HepG2 (cell line): ENCODE results near the gene RPS28. TPM values are rescaled to one million over a fixed set of nuclear protein-coding genes. Genes with fewer than 3 reads are reported as not detected.
A peak's percentile ranks its signal among the peaks of the same experiment; 100 is the strongest.

Source experiments
- BRCA1 ChIP-seq: sonication (generic); formaldehyde crosslinking; IDR thresholded peaks from 2 replicates; pipeline ENCODE4 v1.4.0; 2020; ENCODE audit warnings: missing genetic modification reagents
- GZF1 ChIP-seq: sonication (generic); formaldehyde crosslinking; IDR thresholded peaks from 2 replicates; pipeline ENCODE4 v1.5.1; 2020; ENCODE audit warnings: mild to moderate bottlenecking, missing genetic modification reagents
- MTA1 ChIP-seq: sonication (generic); formaldehyde crosslinking; IDR thresholded peaks from 2 replicates; pipeline ENCODE4 v1.4.0; 2020; ENCODE audit warnings: missing genetic modification reagents, mild to moderate bottlenecking, borderline replicate concordance
- MXI1 ChIP-seq: IDR thresholded peaks from 3 replicates; pipeline ENCODE4 v1.6.1; 2012; ENCODE audit warnings: low read depth, low read length, inconsistent platforms, borderline replicate concordance
- NFKBIZ ChIP-seq: IDR thresholded peaks from 2 replicates; pipeline ENCODE4 v1.6.1; 2018; ENCODE audit warnings: missing genetic modification reagents, missing compliant biosample characterization
- SOX6 ChIP-seq, 2 experiments: fragments of 450-650 bp in 1 of 2; sonication (generic) in 1 of 2; formaldehyde crosslinking in 1 of 2; IDR thresholded peaks; 2 replicates each; pipeline versions ENCODE4 v1.4.0 to v1.6.1; 2017 to 2020; ENCODE audit warnings: antibody characterized with exemption in 1 of 2, mild to moderate bottlenecking in 1 of 2, missing genetic modification reagents in 1 of 2
- TGIF2 ChIP-seq: IDR thresholded peaks from 2 replicates; pipeline ENCODE4 v1.6.1; 2016; ENCODE audit warnings: control low read depth, missing compliant biosample characterization
- ZNF101 ChIP-seq: sonication (generic); formaldehyde crosslinking; IDR thresholded peaks from 2 replicates; pipeline ENCODE4 v1.4.0; 2020; ENCODE audit warnings: mild to moderate bottlenecking, low read depth, missing genetic modification reagents, borderline replicate concordance
- ZNF251 ChIP-seq: sonication (generic); formaldehyde crosslinking; IDR thresholded peaks from 2 replicates; pipeline ENCODE4 v1.9.0; 2021; ENCODE audit warnings: mild to moderate bottlenecking, missing genetic modification reagents
- ZNF672 ChIP-seq: sonication (generic); formaldehyde crosslinking; IDR thresholded peaks from 2 replicates; pipeline ENCODE4 v1.8.1; 2022; ENCODE audit warnings: missing genetic modification reagents
- polyA plus RNA-seq, 8 experiments: library from polyadenylated mRNA; depleted of rRNA in 3 of 8; stranded (reverse) in 7 of 8; unstranded in 1 of 8; fragments of >200 nt; fragmentation: Illumina TruSeq in 4 of 8; extraction: Trizol in 4 of 8; gene quantifications; 2 replicates each; pipeline versions ENCODE4 v1.2.1 to v1.2.3, GENCODE V29; 2011 to 2016; ENCODE audit warnings: low read depth in 4 of 8, missing spikeins in 1 of 8, mixed read lengths in 1 of 8; ENCODE audit not compliant: insufficient read depth in 1 of 8
- total RNA-seq, 5 experiments: library from RNA; depleted of rRNA; stranded (reverse); fragments of >200 nt; fragmentation: Illumina TruSeq; extraction: Trizol; gene quantifications; 2 replicates each; pipeline ENCODE4 v1.2.3, GENCODE V29; 2016; ENCODE audit warnings: low read depth in 1 of 5
- TF ChIP-seq, protein P1 (sequence below): fragments of 450-650 bp; IDR thresholded peaks from 2 replicates; pipeline ENCODE4 v1.6.1; 2016
- TF ChIP-seq, protein P2 (sequence below): sonication (generic); formaldehyde crosslinking; IDR thresholded peaks from 2 replicates; pipeline ENCODE4 v1.4.0; 2020; ENCODE audit warnings: missing genetic modification reagents, mild to moderate bottlenecking, borderline replicate concordance
- TF ChIP-seq, protein P3 (sequence below): sonication (generic); formaldehyde crosslinking; IDR thresholded peaks from 2 replicates; pipeline ENCODE4 v1.5.0; 2020; ENCODE audit warnings: missing genetic modification reagents
- TF ChIP-seq, protein P4 (sequence below), 2 experiments: sonication (generic) in 1 of 2; formaldehyde crosslinking in 1 of 2; IDR thresholded peaks; 2 replicates each; pipeline versions ENCODE4 v1.4.0 to v1.6.1; 2016 to 2020; ENCODE audit warnings: borderline replicate concordance in 1 of 2, low read depth in 1 of 2, mild to moderate bottlenecking in 1 of 2, missing genetic modification reagents in 1 of 2

The RPS28 gene
- total and polyA plus RNA-seq, 2 of the 13 experiments (the other 11 are each of a cell fraction or from before 2014, with no cell fraction given), result 281 to 545 TPM

DNA sequence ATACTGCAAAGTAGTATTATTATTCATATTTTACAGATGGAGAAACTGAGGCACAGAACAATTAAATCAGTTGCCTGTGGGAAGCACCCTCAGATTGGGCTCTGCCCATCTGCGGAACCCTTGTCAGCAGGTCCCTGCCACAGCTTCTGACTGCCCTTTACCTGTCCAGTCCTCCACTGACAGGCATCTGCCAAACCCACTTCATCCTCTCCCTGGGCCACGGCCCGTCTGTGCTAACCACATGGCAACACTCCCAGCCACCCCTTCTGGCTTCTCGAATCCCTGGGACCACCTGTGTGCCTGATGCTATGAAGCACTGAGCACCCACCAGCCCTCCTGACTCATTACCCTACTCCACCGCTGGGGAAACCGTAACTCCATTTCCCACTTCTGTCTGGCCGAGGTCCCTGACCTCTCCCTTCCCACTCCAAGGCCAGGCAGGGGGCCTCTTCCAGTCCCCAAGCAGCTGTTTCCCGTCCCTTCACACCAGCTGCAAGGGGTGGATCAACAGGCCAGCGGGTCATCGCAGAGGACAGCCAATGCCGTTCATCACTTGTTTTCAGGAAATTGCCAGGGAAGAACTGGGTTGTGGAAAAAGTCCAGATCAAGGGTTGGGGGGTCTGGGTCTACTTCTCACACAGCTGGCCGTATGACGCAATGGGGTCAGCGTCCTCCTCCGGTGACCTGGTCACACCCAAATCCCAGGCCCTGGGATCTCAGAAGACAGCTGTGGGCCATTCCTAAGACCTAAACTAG is 19.2 kb downstream of the RPS28 start (continued):
- TF ChIP-seq, protein P1, sequence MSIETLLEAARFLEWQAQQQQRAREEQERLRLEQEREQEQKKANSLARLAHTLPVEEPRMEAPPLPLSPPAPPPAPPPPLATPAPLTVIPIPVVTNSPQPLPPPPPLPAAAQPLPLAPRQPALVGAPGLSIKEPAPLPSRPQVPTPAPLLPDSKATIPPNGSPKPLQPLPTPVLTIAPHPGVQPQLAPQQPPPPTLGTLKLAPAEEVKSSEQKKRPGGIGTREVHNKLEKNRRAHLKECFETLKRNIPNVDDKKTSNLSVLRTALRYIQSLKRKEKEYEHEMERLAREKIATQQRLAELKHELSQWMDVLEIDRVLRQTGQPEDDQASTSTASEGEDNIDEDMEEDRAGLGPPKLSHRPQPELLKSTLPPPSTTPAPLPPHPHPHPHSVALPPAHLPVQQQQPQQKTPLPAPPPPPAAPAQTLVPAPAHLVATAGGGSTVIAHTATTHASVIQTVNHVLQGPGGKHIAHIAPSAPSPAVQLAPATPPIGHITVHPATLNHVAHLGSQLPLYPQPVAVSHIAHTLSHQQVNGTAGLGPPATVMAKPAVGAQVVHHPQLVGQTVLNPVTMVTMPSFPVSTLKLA, result no peak
- TF ChIP-seq, protein P2, sequence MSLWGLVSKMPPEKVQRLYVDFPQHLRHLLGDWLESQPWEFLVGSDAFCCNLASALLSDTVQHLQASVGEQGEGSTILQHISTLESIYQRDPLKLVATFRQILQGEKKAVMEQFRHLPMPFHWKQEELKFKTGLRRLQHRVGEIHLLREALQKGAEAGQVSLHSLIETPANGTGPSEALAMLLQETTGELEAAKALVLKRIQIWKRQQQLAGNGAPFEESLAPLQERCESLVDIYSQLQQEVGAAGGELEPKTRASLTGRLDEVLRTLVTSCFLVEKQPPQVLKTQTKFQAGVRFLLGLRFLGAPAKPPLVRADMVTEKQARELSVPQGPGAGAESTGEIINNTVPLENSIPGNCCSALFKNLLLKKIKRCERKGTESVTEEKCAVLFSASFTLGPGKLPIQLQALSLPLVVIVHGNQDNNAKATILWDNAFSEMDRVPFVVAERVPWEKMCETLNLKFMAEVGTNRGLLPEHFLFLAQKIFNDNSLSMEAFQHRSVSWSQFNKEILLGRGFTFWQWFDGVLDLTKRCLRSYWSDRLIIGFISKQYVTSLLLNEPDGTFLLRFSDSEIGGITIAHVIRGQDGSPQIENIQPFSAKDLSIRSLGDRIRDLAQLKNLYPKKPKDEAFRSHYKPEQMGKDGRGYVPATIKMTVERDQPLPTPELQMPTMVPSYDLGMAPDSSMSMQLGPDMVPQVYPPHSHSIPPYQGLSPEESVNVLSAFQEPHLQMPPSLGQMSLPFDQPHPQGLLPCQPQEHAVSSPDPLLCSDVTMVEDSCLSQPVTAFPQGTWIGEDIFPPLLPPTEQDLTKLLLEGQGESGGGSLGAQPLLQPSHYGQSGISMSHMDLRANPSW (CRISPR knock-in tag), result no peak
- TF ChIP-seq TGIF2 (no peak), MTA1 (CRISPR knock-in tag) (peak; percentile 70; the same call in 1 of the 2 replicates), ZNF672 (no peak), SOX6 (IDR thresholded peaks at IDR 0.05) (no peak), SOX6 (CRISPR knock-in tag; IDR thresholded peaks at IDR 0.05) (0 out of 2 replicates have a peak, but pooled peaks have one; percentile 16), GZF1 (CRISPR knock-in tag) (no peak), BRCA1 (CRISPR knock-in tag) (no peak), ZNF101 (no peak), ZNF251 (no peak), NFKBIZ (no peak), MXI1 (no peak)
- TF ChIP-seq, protein P3, sequence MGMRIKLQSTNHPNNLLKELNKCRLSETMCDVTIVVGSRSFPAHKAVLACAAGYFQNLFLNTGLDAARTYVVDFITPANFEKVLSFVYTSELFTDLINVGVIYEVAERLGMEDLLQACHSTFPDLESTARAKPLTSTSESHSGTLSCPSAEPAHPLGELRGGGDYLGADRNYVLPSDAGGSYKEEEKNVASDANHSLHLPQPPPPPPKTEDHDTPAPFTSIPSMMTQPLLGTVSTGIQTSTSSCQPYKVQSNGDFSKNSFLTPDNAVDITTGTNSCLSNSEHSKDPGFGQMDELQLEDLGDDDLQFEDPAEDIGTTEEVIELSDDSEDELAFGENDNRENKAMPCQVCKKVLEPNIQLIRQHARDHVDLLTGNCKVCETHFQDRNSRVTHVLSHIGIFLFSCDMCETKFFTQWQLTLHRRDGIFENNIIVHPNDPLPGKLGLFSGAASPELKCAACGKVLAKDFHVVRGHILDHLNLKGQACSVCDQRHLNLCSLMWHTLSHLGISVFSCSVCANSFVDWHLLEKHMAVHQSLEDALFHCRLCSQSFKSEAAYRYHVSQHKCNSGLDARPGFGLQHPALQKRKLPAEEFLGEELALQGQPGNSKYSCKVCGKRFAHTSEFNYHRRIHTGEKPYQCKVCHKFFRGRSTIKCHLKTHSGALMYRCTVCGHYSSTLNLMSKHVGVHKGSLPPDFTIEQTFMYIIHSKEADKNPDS (CRISPR knock-in tag), result no peak
- TF ChIP-seq, protein P4, sequence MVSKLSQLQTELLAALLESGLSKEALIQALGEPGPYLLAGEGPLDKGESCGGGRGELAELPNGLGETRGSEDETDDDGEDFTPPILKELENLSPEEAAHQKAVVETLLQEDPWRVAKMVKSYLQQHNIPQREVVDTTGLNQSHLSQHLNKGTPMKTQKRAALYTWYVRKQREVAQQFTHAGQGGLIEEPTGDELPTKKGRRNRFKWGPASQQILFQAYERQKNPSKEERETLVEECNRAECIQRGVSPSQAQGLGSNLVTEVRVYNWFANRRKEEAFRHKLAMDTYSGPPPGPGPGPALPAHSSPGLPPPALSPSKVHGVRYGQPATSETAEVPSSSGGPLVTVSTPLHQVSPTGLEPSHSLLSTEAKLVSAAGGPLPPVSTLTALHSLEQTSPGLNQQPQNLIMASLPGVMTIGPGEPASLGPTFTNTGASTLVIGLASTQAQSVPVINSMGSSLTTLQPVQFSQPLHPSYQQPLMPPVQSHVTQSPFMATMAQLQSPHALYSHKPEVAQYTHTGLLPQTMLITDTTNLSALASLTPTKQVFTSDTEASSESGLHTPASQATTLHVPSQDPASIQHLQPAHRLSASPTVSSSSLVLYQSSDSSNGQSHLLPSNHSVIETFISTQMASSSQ (IDR thresholded peaks at IDR 0.05; ENCODE audit: low read depth), result no peak
- TF ChIP-seq, protein P4 (CRISPR knock-in tag; IDR thresholded peaks at IDR 0.05; ENCODE audit: borderline replicate concordance), result no peak
